ENCODE data around the gene EPHA6. TPM values are rescaled to one million over a fixed set of nuclear protein-coding genes. Genes with fewer than 3 reads are reported as not detected.
"Not testable (repeated sequence)": the region's sequence is repeated elsewhere in the genome, so short reads cannot be mapped to it uniquely, and the experiment has no call there.

EPHA6 gene
- total RNA-seq, 1 donor from 2014 or later, result 1.2 TPM

- Histone ChIP-seq H3K36me3 (no peaks in the 10 kb centered on the region), H3K27ac (no peak overlapping the region), H3K4me3 (no peak overlapping the region), H3K27me3 (no peaks in the 10 kb centered on the region), H3K4me1 (no peaks in the 10 kb centered on the region), H3K9me3 (no peaks in the 10 kb centered on the region)
- no peak for TF ChIP-seq POLR2A (IDR thresholded peaks at IDR 0.05)
- no peak for TF ChIP-seq CTCF (IDR thresholded peaks at IDR 0.05)
- TF ChIP-seq POLR2AphosphoS5 (IDR thresholded peaks at IDR 0.05; ENCODE audit: insufficient read depth in 1 of 2, low read depth in 1 of 2), result no peak
- no peak for DNase-seq (ENCODE audit: extremely low spot score in 2 of 2)
- intact Hi-C loops (cut with DNase I), result no loop called here
These were observed 152.0 kb downstream of the EPHA6 start for GRCh38 chr3:96966181-96966929.

- Histone ChIP-seq H3K4me1 (no peaks in the 10 kb centered on the region), H3K9me3 (no peaks in the 10 kb centered on the region), H3K4me3 (no peak overlapping the region), H3K27ac (no peak overlapping the region), H3K27me3 (no peaks in the 10 kb centered on the region), H3K36me3 (no peaks in the 10 kb centered on the region)
- intact Hi-C loops (cut with DNase I), result no loop called here
- TF ChIP-seq POLR2AphosphoS5 (IDR thresholded peaks at IDR 0.05; ENCODE audit: insufficient read depth in 1 of 2, low read depth in 1 of 2) (no peak), CTCF (IDR thresholded peaks at IDR 0.05) (no peak), POLR2A (IDR thresholded peaks at IDR 0.05) (no peak)
- DNase-seq (ENCODE audit: extremely low spot score in 2 of 2), result no peak
These were observed 155.8 kb downstream of the EPHA6 start for GRCh38 chr3:96970211-96970610.

DNA sequence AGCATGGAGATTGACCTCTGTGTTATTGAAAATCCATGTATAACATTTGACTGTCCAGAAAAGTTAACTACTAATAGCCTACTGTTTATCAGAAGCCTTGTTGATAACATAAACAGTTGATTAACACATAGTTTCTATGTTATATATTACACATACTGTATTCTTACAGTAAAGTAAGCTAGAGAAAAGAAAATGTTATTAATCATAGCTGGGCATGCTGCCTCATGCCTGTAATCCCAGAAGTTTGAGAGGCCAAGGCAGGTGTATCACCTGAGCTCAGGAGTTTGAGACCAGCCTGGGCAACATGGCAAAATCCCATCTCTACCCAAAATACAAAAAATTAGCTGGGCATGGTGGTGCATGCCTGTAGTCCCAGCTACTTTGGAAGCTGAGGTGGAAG lies 163.3 kb downstream of the EPHA6 start:
- Histone ChIP-seq H3K4me1 (no peaks in the 10 kb centered on the region), H3K27me3 (no peaks in the 10 kb centered on the region), H3K9me3 (no peaks in the 10 kb centered on the region), H3K4me3 (no peak overlapping the region), H3K36me3 (no peaks in the 10 kb centered on the region), H3K27ac (no peak overlapping the region)
- intact Hi-C loops (cut with DNase I), result no loop called here
- DNase-seq (ENCODE audit: extremely low spot score in 2 of 2), result no peak
- no peak for TF ChIP-seq POLR2A (IDR thresholded peaks at IDR 0.05)
- no peak for TF ChIP-seq CTCF (IDR thresholded peaks at IDR 0.05)
- TF ChIP-seq POLR2AphosphoS5 (IDR thresholded peaks at IDR 0.05; ENCODE audit: insufficient read depth in 1 of 2, low read depth in 1 of 2), result no peak

DNA sequence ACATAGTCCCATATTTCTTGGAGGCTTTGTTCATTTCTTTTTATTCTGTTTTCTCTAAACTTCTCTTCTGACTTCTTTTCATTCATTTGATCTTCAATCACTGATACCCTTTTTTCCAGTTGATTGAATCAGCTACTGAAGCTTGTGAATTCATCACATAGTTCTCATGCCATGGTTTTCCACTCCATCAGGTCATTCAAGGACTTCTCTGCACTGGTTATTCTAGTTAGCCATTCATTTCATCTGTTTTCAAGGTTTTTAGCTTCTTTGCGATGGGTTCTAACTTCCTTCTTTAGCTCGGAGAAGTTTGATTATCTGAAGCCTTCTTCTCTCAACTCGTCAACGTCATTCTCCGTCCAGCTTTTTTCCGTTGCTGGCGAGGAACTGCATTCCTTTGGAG lies 169.3 kb downstream of the EPHA6 start:
- intact Hi-C loops (cut with DNase I); DNase-seq (ENCODE audit: extremely low spot score in 2 of 2); H3K9me3 ChIP-seq; H3K4me3 ChIP-seq; H3K27ac ChIP-seq; H3K27me3 ChIP-seq; H3K4me1 ChIP-seq; H3K36me3 ChIP-seq: not testable (repeated sequence)

- DNase-seq (ENCODE audit: extremely low spot score in 2 of 2), result no peak
- intact Hi-C loops (cut with DNase I), result no loop called here
- Histone ChIP-seq H3K27ac (no peak overlapping the region), H3K4me1 (no peaks in the 10 kb centered on the region), H3K27me3 (no peaks in the 10 kb centered on the region), H3K4me3 (no peak overlapping the region), H3K36me3 (no peaks in the 10 kb centered on the region), H3K9me3 (no peaks in the 10 kb centered on the region)
- TF ChIP-seq POLR2AphosphoS5 (IDR thresholded peaks at IDR 0.05; ENCODE audit: insufficient read depth in 1 of 2, low read depth in 1 of 2) (no peak), CTCF (IDR thresholded peaks at IDR 0.05) (no peak), POLR2A (IDR thresholded peaks at IDR 0.05) (no peak)
These were observed 171.8 kb downstream of the EPHA6 start for GRCh38 chr3:96986241-96986640.
